Trophoblast cell (in vitro differentiated cells and primary cell): Measurements from ENCODE around the gene TSTD2. TPM values are rescaled to one million over a fixed set of nuclear protein-coding genes. Genes with fewer than 3 reads are reported as not detected.

Experiments used
- DNase-seq, 2 donors: peaks; one replicate each; pipeline ENCODE4 v3.0.0-alpha.2; 2016
- H2AFZ ChIP-seq: 2 replicates; pipeline ENCODE4 v1.6.1; 2013; ENCODE audit warnings: low read length, moderate library complexity, mild to moderate bottlenecking; ENCODE audit not compliant: insufficient read depth, poor library complexity
- H2AK5ac ChIP-seq: 2 replicates; pipeline ENCODE4 v1.6.1; 2013; ENCODE audit warnings: mild to moderate bottlenecking, low read length
- H2BK120ac ChIP-seq: 2 replicates; pipeline ENCODE4 v1.6.1; 2013; ENCODE audit warnings: low read length, mild to moderate bottlenecking, moderate library complexity; ENCODE audit not compliant: insufficient read depth, poor library complexity
- H2BK12ac ChIP-seq: 2 replicates; pipeline ENCODE4 v1.6.1; 2013; ENCODE audit warnings: mild to moderate bottlenecking, low read length, moderate library complexity
- H2BK5ac ChIP-seq: 2 replicates; pipeline ENCODE4 v1.6.1; 2013; ENCODE audit warnings: low read length, low read depth, moderate library complexity, mild to moderate bottlenecking; ENCODE audit not compliant: poor library complexity
- H3K14ac ChIP-seq: 2 replicates; pipeline ENCODE4 v1.6.1; 2013; ENCODE audit warnings: mild to moderate bottlenecking, low read length
- H3K18ac ChIP-seq: 2 replicates; pipeline ENCODE4 v1.6.1; 2013; ENCODE audit warnings: mild to moderate bottlenecking, low read length
- H3K23ac ChIP-seq: 2 replicates; pipeline ENCODE4 v1.6.1; 2013; ENCODE audit warnings: low read length
- H3K27ac ChIP-seq: 2 replicates; pipeline ENCODE4 v1.5.1; 2013; ENCODE audit warnings: low read depth, mild to moderate bottlenecking, inconsistent platforms, low read length, moderate library complexity
- H3K27me3 ChIP-seq: 2 replicates; pipeline ENCODE4 v1.6.1; 2013; ENCODE audit warnings: inconsistent platforms, mild to moderate bottlenecking, low read length, moderate library complexity; ENCODE audit not compliant: insufficient read depth
- H3K36me3 ChIP-seq, 2 experiments: 1 replicate in 1 of 2; 2 replicates in 1 of 2; pipeline ENCODE4 v1.6.1; 2013; ENCODE audit warnings: low read length in 2 of 2, mild to moderate bottlenecking in 2 of 2, moderate library complexity in 1 of 2; ENCODE audit not compliant: insufficient read depth in 2 of 2, control insufficient read depth in 1 of 2
- H3K4ac ChIP-seq: 2 replicates; pipeline ENCODE4 v1.6.1; 2013; ENCODE audit warnings: low read depth, mild to moderate bottlenecking, low read length, moderate library complexity
- H3K4me1 ChIP-seq, 2 experiments: 1 replicate in 1 of 2; 2 replicates in 1 of 2; pipeline ENCODE4 v1.6.1; 2013; ENCODE audit warnings: low read length in 2 of 2, mild to moderate bottlenecking in 2 of 2, moderate library complexity in 1 of 2; ENCODE audit not compliant: insufficient read depth in 2 of 2, control insufficient read depth in 1 of 2
- H3K4me2 ChIP-seq: 2 replicates; pipeline ENCODE4 v1.6.1; 2013; ENCODE audit warnings: inconsistent platforms, mild to moderate bottlenecking, low read length, moderate library complexity
- H3K4me3 ChIP-seq: 2 replicates; pipeline ENCODE4 v1.5.1; 2013; ENCODE audit warnings: mild to moderate bottlenecking, low read depth, low read length, inconsistent platforms
- H3K79me1 ChIP-seq: one replicate; pipeline ENCODE4 v1.6.1; 2013; ENCODE audit warnings: low read length
- H3K79me2 ChIP-seq: 2 replicates; pipeline ENCODE4 v1.6.1; 2013; ENCODE audit warnings: low read length, mild to moderate bottlenecking; ENCODE audit not compliant: control insufficient read depth, insufficient read depth, poor library complexity
- H3K9ac ChIP-seq: 2 replicates; pipeline ENCODE4 v1.6.1; 2013; ENCODE audit warnings: mild to moderate bottlenecking, low read length
- H3K9me3 ChIP-seq: 2 replicates; pipeline ENCODE4 v1.6.1; 2013; ENCODE audit warnings: low read depth, mild to moderate bottlenecking, control low read depth, inconsistent platforms, low read length; ENCODE audit not compliant: insufficient read depth
- H4K12ac ChIP-seq: 2 replicates; pipeline ENCODE4 v1.6.1; 2013; ENCODE audit warnings: low read depth, mild to moderate bottlenecking, low read length, moderate library complexity
- H4K8ac ChIP-seq: 2 replicates; pipeline ENCODE4 v1.6.1; 2013; ENCODE audit warnings: low read depth, mild to moderate bottlenecking, low read length, moderate library complexity
- H4K91ac ChIP-seq: one replicate; pipeline ENCODE4 v1.6.1; 2013; ENCODE audit warnings: low read depth, mild to moderate bottlenecking, low read length, moderate library complexity
- WGBS: extraction: QIAGEN DNeasy Blood & Tissue Kit; methylation state at CpG from one replicate; pipeline ENCODE4 v1.1.7; 2013; ENCODE audit warnings: missing lambda C conversion rate; ENCODE audit not compliant: insufficient read length, insufficient coverage; ENCODE audit errors: extremely low coverage; 5-methylcytosine and 5-hydroxymethylcytosine counted together
- polyA plus RNA-seq: library from polyadenylated mRNA; stranded (reverse); fragments of 200-250 nt; gene quantifications from 2 replicates; pipeline ENCODE4 v1.2.3, GENCODE V29; 2013

TSTD2 gene
- polyA plus RNA-seq = 12.4 TPM in 2 replicates

DNA sequence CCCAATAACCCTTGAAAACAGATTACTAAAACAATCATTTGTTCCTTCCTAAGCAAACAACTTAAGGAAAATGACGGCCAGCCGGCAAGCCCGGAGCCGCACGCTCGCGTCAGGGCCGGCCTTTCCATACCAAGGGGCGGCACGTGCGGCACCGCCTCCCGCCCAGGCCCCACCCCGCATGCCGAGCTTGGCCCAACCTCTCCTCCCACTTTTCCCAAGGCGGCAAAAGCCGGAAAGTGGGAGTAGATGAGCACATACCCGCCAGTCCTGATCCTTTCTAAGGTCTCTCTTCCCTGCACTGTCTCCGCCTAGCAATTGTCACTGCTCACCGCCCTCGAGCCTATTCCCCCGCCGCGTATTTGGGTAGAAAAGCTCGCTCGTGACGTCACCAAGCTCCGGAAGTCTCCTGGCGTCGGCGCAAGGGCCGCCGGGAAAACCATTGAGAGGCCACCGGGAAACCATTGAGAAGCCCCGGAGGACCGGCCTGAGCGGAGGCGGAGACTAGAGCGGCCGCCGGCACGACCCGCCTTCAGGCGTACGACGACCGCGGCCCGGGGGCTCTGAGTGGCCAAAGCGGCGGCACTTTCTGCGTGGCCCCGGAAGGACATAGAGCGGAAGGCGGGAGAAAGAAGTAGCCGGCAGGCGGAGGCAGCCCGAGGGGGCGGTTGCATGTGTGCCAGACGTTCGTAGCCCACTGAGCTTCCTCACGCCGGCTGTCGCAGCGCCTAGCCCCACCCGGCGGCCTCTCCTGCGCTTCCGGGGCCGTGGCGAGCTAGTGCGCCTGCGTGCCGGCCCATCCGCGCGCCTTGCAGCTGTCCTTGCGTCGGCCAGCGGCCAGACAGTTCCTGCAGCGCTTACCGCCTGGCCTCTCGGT lies at the start of gene TSTD2, which contains the start of gene NCBP1:
Gene TSTD2, minus strand, starts transcription at position 384 of the 874 bp plus-strand sequence. CDS start 5,806 bp downstream, outside the sequence.
Gene NCBP1, plus strand, starts transcription at position 837 of the 874 bp plus-strand sequence. CDS start 61 bp downstream, outside the sequence.
- DNase-seq = peak; percentile 96 to 98
- Histone ChIP-seq H3K79me1 (peaks cover 23% of the 10 kb centered on the region), H4K8ac (peak within 1 kb of the TSS; percentile 80), H3K4me2 (peak within 1 kb of the TSS; percentile 74), H2BK120ac (peak within 1 kb of the TSS; percentile 84), H3K18ac (peak within 1 kb of the TSS; percentile 93), H4K12ac (peak within 1 kb of the TSS; percentile 87), H4K91ac (peak within 1 kb of the TSS; percentile 96), H3K14ac (peak within 1 kb of the TSS; percentile 94), H2AK5ac (peak within 1 kb of the TSS; percentile 6), H2BK12ac (no peak within 1 kb of the TSS), H3K23ac (no peak within 1 kb of the TSS), H2BK5ac (peak within 1 kb of the TSS; percentile 96), H3K27me3 (no peaks in the 10 kb centered on the region), H3K9me3 (no peaks in the 10 kb centered on the region), H3K9ac (peak within 1 kb of the TSS; percentile 98), H3K27ac (peak within 1 kb of the TSS; percentile 100), H2AFZ (peak within 1 kb of the TSS; percentile 84), H3K4me3 (peak within 1 kb of the TSS; percentile 97), H3K36me3 (no peaks in the 10 kb centered on the region), H3K79me2 (peaks cover 20% of the 10 kb centered on the region), H3K4me1 (peaks cover 5 to 7% of the 10 kb centered on the region in 2 experiments), H3K4ac (peak within 1 kb of the TSS; percentile 75)
- WGBS = no CpG with 5 or more reads among the region's 83 CpGs

DNA sequence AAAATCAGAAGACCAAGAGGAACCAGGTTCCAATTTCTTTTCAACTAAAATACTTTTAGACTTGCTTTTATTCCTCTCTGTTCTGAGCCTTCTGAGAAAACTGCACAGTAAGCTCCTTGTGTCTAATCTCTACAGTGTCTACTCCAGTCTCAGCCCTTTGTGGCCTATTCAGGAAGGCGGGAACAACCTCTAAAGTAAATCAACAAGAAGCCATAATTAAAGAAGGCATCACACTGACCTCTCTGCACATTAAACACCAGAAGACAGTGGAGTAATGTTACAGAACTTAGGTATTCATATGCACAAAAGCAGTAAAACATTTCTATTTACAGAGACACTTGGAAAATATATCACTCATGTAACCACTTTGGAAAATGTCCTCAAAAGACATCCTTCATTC lies 49.1 kb upstream of the TSTD2 start:
- no peak overlapping the region for H4K8ac ChIP-seq
- no peaks in the 10 kb centered on the region for H3K9me3 ChIP-seq
- peaks cover 2 to 3% of the 10 kb centered on the region in 2 experiments for H3K36me3 ChIP-seq
- no peak overlapping the region for H2BK120ac ChIP-seq
- H3K4ac ChIP-seq = no peak overlapping the region
- no peak overlapping the region for H2AFZ ChIP-seq
- no peak overlapping the region for H3K18ac ChIP-seq
- H4K91ac ChIP-seq = no peak overlapping the region
- H2AK5ac ChIP-seq = no peak overlapping the region
- H3K4me1 ChIP-seq = no peaks in the 10 kb centered on the region
- no peak overlapping the region for H2BK12ac ChIP-seq
- H3K79me1 ChIP-seq = no peaks in the 10 kb centered on the region
- no peak overlapping the region for H3K23ac ChIP-seq
- H3K14ac ChIP-seq = no peak overlapping the region
- H3K4me2 ChIP-seq = no peak overlapping the region
- H3K27me3 ChIP-seq = no peaks in the 10 kb centered on the region
- H2BK5ac ChIP-seq = no peak overlapping the region
- DNase-seq = no peak
- H3K27ac ChIP-seq = no peak overlapping the region
- no peaks in the 10 kb centered on the region for H3K79me2 ChIP-seq
- no peak overlapping the region for H4K12ac ChIP-seq
- H3K9ac ChIP-seq = no peak overlapping the region
- WGBS = no CpG with 5 or more reads among the region's 1 CpG
- no peak overlapping the region for H3K4me3 ChIP-seq

DNA sequence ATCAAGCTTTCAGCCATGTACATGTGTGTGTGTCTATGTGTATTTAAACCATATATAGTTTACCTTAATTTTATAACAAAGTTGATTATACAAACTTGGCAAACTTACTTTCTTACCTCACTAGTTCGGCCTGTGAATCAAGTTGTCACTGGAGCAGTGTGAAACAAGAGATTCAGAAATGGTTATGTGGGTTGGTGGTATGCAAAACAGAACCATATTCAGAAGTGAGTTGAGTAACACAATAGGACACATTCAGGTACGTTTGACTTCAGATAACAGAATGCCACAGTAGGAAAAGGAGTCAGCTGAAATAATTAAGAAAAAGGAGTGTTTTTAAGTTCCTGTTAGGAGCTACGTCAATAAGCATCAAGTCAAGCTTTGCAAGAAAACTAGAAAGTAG lies 42.5 kb upstream of the TSTD2 start:
- no peak overlapping the region for H2AFZ ChIP-seq
- no peak overlapping the region for H3K4ac ChIP-seq
- H2BK5ac ChIP-seq = no peak overlapping the region
- H4K8ac ChIP-seq = no peak overlapping the region
- no peak overlapping the region for H2BK120ac ChIP-seq
- H3K9me3 ChIP-seq = no peaks in the 10 kb centered on the region
- DNase-seq = peak in 1 of 2 donors; percentile 43
- H3K79me2 ChIP-seq = no peaks in the 10 kb centered on the region
- no peaks in the 10 kb centered on the region for H3K4me1 ChIP-seq
- peaks cover 2 to 20% of the 10 kb centered on the region in 2 experiments for H3K36me3 ChIP-seq
- no peak overlapping the region for H2BK12ac ChIP-seq
- H3K27me3 ChIP-seq = no peaks in the 10 kb centered on the region
- WGBS = no CpG with 5 or more reads among the region's 3 CpGs
- no peak overlapping the region for H4K12ac ChIP-seq
- no peak overlapping the region for H3K9ac ChIP-seq
- H3K4me3 ChIP-seq = no peak overlapping the region
- H3K14ac ChIP-seq = no peak overlapping the region
- no peaks in the 10 kb centered on the region for H3K79me1 ChIP-seq
- H3K4me2 ChIP-seq = no peak overlapping the region
- no peak overlapping the region for H3K27ac ChIP-seq
- no peak overlapping the region for H3K23ac ChIP-seq
- H4K91ac ChIP-seq = no peak overlapping the region
- H3K18ac ChIP-seq = no peak overlapping the region
- H2AK5ac ChIP-seq = no peak overlapping the region

- Histone ChIP-seq H3K4me1 (no peaks in the 10 kb centered on the region), H3K36me3 (peaks cover 5 to 31% of the 10 kb centered on the region in 2 experiments), H3K23ac (no peak overlapping the region), H3K4me3 (no peak overlapping the region), H3K18ac (no peak overlapping the region), H3K4me2 (no peak overlapping the region), H2AFZ (no peak overlapping the region), H3K79me2 (no peaks in the 10 kb centered on the region), H4K8ac (no peak overlapping the region), H4K91ac (no peak overlapping the region), H3K27ac (no peak overlapping the region), H3K9ac (no peak overlapping the region), H3K27me3 (no peaks in the 10 kb centered on the region), H3K9me3 (no peaks in the 10 kb centered on the region), H3K14ac (no peak overlapping the region), H4K12ac (no peak overlapping the region), H3K4ac (no peak overlapping the region), H2BK5ac (no peak overlapping the region), H2AK5ac (no peak overlapping the region), H3K79me1 (no peaks in the 10 kb centered on the region), H2BK120ac (no peak overlapping the region), H2BK12ac (no peak overlapping the region)
- no CpG with 5 or more reads among the region's 3 CpGs for WGBS
- DNase-seq = no peak
Observed at GRCh38 chr9:97673922-97674321, 40.8 kb upstream of the TSTD2 start.
